NCI-H510A treated with DMSO at 0.1 percent for 48 hours (cell line): ENCODE measurements around the gene HSPA9.

Experiments
- DNase-seq: peaks from one replicate; lab custom pipeline; 2025; lab: John Stamatoyannopoulos, UW

Gene HSPA9

DNA sequence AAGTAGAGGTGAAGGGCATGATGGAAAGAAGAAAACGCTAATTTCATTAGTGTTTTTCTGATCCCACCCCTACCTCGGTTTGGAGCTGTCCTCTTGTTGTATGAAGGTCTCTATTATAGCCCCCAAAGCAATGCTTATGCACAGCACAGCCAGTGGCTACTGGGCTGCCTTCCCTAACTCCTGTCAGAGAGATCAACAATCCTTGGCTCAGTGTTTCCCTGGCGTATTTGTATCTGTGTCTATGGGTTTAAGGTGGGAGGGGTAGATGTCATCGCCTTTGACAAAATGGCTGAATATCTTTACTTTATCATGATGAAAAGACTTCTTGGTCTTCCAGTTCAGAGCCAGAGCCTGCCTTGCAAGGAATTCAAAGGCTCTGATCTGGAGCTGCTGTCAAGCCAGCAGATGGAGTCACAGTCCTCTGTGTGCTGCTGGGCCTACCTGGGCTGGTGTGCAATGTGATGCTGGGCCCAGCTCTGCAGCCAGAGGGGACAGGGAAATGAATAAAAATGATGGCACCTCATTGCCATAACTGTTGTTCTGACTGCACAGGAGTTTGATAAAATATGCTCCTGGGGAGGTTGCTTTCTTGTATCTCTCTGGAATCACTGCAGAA, 20.1 kb upstream of the HSPA9 start:
- DNase-seq: no peak

DNA sequence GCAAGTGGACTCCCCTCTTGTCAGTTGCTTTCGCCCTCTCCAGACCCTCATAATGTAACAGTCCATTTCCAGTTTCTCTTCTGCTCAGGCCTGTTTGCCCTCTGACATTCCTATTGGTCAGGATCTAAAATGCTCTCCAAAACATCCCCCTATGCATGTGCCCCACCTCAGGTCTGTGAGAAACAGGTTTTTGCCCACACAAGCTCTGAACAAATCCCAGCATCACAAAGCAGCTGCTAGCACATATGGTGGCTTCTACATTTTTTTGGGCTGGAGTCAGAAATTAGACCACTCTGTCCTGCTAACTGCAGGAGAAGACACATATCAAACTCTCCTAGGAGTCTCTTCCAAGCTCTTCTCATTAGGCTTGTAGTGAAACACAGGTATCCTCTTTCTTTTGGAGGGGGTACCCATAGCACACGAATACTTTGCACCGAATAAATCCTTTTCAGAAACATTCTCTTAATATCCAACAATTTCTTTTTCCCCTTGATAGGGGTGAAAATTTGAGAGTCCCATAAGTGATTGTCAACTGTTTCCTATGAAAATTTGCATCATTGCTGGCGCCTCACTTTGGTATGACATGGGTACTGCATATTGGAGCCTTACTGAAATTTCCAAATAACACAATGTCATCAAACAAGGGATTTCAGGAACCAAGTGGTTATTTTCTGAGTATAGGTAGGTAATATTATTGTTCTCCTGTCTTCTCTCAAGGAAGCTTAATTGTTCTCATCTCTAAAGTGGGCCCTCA, 19.3 kb upstream of the HSPA9 start:
- DNase-seq: no peak

DNA sequence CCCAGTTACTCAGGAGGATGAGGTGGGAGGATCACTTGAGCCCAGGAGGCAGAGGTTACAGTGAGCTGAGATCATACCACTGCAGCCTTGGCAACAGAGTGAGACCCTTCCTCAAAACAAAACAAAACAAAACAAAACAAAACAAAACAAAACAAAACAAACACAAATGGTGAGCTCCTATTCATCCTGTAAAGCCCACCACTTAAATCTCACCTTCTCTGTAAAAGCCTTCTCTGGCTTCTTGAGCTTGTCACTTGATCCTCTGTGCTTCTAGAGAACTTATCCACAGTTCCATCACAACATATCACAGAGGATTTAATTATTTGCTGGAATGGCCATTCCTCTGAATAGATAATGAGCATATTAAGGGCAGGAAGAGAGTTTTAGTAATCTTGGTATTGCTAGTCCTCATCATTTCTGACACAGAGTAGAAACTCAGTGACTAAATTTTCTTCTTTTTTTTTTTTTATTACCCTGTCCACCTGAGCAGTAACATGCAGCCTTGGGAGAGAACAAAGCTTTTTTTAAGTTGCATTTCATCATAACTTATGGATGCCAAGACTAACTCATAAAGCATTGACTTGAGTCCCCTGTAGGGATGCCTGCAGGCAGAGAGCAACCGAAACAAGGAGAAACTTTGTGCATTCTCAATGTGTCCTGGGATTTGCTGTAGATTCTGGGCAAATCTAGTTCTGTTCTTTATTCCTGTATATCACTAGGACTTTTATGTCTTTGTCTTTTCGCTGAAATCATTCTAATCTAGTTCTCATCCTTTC, 13.0 kb upstream of the HSPA9 start:
- no peak for DNase-seq

DNA sequence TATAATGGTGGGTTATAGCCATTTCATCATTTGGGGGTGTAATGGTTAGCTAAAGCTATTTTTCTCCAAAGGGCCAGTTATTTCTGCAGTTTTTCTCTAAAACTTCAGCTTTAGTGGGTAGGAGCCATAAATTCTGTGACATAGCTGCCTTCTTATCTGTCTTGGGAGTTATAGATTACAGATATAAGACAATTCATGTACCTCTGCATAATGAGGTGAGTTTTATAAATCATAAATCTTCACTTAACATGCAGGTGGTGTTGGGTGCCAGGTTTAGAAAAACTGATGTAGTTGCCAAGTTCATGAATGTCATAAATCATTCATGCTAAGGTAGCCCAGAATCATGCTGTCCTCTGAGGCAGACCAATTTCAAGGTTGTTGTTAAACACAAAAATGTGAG, 10.0 kb upstream of the HSPA9 start:
- DNase-seq: no peak

DNA sequence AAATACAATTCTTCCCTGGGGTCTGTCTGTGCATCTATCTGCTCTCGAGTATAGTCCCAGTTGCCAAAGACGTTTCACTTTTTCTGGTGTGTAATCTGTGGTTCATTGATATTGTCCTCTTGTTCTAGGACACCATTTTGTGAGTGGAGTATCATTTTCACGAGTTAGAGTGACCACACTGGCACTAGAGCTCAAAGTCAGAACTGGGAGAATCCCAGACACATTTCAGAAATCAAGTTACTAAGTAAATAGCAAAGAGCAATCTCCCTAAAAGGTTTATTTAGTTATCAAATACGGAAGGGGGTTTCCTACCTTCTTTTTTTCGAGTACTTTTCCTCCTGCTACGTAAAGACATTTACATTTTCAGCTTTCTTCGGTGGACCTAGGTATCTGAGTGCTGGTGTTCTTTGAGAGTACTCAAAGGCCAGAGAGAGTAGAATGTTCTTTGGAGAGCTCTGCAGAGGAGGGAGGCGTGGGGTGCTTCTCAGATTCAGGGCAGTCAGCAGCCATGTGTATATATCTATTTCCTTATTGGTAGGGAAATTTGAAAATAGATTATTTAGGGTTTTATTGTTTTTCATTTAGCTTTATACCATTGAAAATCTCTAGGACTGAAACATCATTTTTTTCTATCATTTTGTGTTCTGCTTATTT, 8.9 kb upstream of the HSPA9 start:
- no peak for DNase-seq

DNA sequence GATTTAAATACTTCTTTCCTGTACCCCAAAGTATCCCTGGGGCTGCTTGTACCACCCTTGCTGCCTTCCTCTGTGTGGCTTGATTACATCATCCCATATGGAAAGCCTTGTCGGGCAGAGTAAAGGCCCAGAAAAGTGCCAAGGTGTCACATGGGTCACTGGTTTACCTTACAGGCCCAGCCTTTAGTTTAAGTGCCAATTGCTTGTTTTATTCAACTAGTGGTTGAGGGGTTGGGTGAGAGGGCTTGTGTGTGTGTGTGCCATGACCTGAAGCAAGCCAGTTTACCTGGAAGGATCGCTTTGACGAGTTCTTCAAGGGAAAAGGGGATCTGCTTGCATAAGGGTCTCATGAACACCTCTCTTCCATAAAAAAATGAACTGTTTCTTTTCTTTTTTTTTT, 7.8 kb upstream of the HSPA9 start:
- DNase-seq: no peak

DNA sequence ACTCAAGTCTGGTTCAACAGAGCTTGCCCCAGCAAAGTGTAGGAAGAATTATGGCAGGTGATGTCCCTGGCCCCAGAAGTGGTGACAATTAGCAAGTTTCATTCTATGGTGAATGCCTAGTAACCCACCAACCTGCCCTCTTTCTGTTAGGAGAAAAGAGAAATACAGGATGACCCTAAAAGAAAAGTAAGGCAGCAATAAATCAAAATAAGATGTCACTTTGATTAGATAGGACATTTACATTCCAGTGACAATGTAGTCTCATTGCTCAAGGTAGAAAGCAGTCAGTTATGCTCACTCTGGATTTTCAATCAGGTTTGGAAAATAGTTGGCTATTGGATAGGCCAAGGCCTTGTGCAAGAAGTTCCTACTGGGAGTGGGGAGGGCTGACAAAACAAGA, 5.6 kb upstream of the HSPA9 start:
- DNase-seq: no peak

DNA sequence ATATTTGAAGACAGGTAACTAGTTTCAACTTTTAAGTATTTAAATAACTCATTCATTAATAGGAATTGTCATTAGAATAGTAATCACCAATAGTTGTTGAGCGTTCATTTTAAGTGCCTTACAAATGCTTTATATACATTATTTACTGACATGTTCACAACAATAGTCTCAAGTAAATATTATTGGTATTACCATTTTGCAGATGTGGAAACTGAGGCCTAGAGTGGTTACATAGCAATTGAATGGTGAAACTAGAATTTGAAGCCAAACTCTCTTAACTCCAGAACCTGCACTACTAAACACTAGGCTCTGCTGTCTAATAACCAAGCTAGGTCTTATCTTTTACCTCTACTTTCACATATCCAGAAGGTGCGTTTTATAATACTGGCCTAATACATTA, 4.8 kb upstream of the HSPA9 start:
- DNase-seq: no peak

DNA sequence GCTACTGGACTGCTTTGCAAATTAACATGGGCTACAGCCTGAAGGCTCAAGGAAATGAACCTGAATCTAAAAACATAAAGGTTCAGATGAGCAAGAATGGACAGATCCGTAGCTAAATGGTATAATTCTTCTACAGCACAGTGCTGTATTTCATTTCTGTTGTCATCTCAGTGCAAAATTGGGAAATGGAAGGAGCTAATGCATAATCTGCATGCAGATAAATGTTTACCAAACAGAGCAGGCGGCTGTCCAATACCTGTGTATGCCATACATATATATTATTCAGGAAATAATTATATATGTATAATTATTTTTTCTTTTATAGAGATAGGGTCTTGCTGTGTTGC, 4.3 kb upstream of the HSPA9 start:
- DNase-seq: no peak

DNA sequence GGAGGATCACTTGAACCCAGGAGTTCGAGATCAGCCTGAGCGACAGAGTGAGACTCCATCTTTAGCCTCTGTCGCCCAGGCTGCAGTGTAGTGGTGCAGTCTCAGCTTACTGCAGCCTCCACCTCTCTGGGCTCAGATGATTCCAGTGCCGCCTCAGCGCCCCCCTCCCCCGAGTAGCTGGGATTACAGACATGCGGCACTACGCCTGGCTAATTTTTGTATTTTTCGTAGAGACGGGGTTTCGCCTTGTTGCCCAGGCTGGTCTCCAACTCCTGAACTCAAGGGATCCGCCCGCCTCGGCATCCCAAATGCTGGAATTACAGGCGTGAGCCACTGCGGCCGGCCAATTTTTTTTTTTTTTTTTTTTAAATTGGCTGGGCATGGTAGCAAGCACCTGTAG, 2.3 kb upstream of the HSPA9 start:
- no peak for DNase-seq

DNA sequence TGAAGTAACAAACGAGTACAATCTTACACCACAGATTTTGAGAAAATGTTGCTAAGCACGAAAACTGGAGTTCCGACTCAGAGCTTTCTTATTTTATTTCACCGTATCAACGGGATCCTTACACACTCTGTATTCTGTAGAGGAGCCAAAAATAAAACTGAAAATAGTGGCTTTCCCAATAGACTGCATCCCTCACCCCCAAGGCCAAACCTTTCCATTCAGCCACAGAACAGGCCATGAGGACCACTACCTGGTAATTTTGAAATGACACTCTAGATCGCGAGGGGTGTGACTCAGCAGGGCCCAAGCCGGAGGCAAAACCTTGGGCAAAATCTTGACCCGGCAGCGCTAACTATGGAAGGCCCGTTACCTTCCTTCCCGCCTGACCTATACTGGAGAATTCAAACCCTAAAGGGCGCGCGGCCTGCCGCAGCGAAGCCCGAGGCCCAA, 432 bp downstream of the HSPA9 start:
- DNase-seq: no peak

DNA sequence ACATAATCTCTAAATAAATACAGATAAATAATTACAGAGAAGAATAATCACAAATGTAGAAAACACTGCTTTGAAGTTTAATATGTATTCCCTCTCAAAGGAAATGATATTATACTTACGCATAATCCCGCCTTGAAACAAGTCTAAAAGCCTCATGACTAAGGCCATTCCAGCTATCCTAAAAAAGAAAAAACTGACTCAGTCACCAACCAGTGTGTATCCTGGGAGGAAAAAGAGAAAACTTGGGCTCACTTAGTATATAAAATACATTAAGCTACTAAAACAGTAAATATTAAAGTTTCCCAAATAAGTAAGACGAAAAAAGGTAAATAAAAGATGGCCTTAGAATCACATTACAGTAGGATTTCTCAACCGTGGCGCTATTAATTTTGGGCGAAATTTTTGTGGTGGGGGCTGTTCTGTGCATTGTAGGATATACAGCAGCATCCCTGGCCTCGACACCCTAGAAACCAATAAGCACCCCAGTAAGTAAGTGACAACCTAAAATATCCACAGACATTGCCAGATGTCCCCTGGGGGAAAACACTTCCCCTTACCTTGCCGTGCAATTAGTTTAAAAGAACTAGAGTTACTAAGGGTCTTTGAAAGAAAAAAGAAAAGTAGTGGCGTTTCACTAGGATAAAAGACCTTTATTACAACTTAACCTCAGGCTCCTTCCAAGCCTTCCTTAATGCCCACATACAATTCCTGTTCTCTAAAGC, 1.1 kb downstream of the HSPA9 start:
- DNase-seq: no peak

DNA sequence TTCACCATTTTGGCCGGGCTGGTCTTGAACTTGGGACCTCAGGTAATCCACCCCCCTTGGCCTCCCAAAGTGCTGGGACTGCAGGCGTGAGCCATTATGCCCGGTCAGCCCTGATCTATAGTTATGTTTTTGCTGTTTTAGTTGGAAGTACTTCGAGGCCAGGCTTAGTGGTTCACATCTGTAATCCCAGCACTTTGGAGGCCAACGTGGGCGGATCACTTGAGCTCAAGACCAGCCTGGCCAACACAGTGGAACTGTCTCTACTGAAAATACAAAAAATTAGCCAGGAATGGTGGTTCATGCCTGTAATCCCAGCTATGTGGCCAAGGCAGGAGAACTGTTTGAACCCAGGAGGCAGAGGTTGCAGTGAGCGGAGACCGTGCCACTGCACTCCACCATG, 2.0 kb downstream of the HSPA9 start:
- no peak for DNase-seq

DNA sequence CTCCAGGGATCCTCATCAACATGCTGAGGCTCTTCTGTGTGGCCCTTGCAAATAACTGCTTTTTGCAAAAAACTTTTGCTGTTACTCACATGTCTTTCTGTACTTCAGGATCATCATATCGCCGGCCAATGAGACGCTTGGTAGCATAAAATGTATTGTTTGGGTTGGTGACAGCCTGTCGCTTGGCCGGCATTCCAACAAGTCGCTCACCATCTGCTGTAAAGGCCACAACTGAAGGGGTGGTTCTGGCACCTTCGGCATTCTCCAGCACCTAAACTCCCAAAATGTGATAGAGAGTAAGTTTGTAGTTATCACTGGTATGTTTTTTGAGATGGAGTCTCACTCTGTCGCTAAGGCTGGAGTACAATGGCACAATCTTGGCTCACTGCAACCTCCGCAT, 4.3 kb downstream of the HSPA9 start:
- DNase-seq: no peak

DNA sequence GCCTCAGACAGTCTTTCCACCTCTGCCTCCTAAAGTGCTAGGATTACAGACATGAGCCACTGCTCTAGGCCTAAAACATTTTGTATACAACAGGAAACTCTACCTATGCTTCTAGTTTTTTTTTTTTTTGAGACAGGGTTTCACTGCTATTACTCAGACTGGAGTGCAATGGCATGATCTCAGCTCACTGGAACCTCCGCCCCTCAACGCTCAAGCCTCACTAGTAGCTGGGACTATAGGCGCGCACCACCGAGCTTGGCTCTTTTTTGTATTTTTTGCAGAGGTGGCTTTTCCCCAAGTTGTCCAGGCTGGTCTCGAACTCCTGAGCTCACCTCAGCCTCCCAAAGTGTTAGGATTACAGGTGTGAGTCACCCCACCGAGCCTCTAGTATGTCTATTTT, 5.4 kb downstream of the HSPA9 start:
- no peak for DNase-seq

DNA sequence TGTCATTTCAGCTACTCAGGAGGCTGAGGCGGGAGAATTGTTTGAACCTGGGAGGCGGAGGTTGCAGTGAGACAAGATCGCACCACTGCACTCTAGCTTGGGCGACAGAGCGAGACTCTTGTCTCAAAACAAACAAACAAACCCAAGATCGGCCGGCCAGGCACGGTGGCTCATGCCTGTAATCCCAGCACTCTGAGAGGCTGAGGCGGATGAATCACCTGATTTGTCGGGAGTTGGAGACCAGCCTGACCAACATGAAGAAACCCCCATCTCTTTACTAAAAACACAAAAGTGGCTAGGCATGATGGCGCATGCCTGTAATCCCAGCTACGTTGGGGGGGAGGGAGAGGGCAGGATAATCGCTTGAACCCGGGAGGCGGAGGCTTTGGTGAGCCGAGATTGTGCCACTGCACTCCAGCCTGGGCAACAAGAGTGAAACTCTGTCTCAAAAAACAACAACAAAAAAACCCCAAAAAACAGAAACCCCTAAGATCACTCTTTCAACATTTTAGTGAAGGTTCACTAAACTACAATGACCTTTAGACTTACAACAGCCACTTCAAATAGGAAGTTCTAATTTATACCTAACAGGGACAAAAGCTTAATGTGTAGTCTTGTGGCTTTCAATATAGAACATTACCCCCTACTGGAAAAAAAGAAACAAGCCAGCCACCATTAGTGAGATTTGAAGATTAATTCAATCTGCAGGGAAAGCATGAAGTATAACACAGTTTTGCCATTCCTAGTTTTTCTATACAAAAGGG, 7.0 kb downstream of the HSPA9 start:
- DNase-seq: no peak

DNA sequence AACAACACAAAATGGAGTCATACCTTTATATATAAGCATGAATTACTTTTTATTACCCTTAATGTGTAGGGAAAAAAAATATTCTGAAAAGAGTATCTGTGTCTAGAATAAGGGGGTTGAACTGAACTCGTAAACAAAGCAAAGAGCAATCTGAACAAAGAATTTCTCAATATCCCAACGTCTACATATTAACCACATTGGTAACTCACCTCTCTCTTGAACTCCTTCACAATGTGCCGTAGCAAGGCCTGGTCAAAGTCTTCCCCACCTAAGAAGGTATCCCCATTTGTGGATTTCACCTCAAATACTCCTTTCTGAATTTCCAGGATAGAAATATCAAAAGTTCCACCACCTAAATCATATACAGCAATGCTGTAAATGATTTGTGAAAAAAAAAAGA, 8.4 kb downstream of the HSPA9 start:
- DNase-seq: no peak

DNA sequence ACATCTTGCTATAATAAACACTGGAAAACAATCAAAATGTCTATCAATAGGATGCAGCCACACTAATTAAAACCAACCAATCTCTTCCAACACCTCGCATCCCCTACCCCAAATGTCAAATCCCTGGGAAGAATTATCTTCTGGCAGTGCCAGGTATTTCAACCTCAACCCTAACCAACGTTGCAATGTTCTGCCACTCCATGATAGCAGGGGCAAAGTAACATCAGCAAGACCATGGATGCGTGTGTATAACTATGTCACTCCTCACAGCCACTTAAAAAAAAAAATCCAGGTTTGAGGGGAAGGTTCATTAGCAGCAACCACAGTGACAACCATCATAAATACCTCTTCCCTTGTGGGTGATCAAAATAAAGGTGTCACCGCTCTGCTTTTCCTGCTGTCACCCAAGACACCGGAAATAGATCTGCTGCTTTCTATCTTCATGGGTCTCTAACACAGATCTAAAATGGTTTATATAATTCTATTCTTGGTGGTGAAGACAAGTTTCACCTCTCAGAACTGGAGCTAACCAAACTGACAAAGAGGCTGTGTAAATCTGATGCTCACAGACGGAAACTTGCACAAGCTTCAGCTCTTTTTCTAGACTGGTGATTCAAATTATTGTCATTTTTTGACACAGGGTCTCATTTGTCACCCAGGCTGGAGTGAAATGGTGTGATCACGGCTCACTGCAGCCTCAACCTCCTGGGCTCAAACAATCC, 9.9 kb downstream of the HSPA9 start:
- DNase-seq: no peak

DNA sequence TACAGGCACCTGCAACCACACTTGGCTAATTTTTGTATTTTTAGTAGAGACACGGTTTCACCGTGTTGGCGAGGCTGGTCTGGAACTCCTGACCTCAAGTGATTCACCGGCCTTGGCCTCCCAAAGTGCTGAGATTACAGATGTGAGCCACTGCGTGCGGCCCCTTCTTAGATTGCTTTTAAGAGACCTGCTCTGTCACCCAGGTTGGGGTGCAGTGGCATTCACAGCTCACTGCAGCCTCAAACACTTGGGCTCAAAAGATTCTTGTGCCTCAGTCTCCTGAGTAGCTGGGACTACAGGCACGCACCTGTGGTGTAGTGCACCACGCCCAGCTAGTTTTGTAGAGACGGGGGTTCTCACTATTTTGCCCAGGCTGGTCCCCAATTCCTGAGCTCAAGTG, 11.0 kb downstream of the HSPA9 start:
- DNase-seq: no peak

DNA sequence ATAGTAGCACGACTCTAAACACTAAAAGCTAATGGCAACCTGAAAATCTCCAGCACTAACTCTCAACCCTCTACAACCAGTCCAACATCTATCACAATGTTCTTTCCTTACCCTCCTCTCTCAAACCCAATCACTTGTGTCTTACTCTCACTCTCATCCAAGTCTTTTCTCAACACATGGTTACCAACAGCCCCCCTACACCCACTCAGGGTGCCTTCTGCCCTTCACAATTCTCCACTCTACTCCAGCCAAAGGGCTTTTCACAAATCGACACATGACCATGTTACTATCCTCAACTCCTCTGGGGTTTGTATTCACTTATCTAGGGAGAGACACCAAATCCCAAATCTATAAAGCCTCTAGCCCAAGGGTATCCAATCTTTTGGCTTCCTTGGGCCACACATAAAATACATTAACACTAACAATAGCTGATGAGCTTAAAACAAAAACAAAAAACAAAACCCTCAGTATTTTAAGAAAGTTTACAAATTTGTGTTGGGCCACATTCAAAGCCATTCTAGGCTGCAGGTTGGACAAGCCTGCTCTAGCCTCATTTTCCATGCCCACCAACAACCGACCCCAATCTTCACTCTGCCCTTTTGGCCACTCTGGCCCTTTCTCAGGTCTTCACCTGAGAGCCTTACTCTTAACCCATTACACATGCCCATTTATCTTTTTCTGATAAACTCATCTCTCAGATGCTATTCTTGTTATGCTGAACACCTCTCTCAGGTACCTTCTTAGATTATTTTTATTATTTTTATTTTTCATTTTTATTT, 11.7 kb downstream of the HSPA9 start:
- no peak for DNase-seq
